HepG2 (cell line): ENCODE data around the gene PPARA. TPM values are rescaled to one million over a fixed set of nuclear protein-coding genes. Genes with fewer than 3 reads are reported as not detected.

ENCODE experiments used
- ELF4 ChIP-seq: sonication (generic); formaldehyde crosslinking; IDR thresholded peaks from 2 replicates; pipeline ENCODE4 v1.5.0; 2020; ENCODE audit warnings: missing genetic modification reagents, mild to moderate bottlenecking, moderate library complexity, borderline replicate concordance
- EP300 ChIP-seq, 3 experiments: sonication (generic) in 1 of 3; formaldehyde crosslinking in 1 of 3; IDR thresholded peaks; 2 replicates each; pipeline versions ENCODE4 v1.5.1 to v1.6.1; 2011 to 2020; ENCODE audit warnings: low read depth in 2 of 3, low read length in 2 of 3, borderline replicate concordance in 1 of 3, improper control_type of control experiment in 1 of 3, mild to moderate bottlenecking in 1 of 3, missing genetic modification reagents in 1 of 3, moderate library complexity in 1 of 3
- GABPA ChIP-seq, 2 experiments: IDR thresholded peaks; 2 replicates each; pipeline ENCODE4 v1.6.1; 2011 to 2016; ENCODE audit warnings: low read depth in 2 of 2, low read length in 1 of 2, missing biosample characterization in 1 of 2, missing genetic modification characterization in 1 of 2
- HIVEP1 ChIP-seq: sonication (generic); formaldehyde crosslinking; IDR thresholded peaks from 2 replicates; pipeline ENCODE4 v1.4.0; 2020; ENCODE audit warnings: mild to moderate bottlenecking, missing genetic modification reagents
- KLF16 ChIP-seq, 2 experiments: sonication (generic) in 1 of 2; formaldehyde crosslinking in 1 of 2; IDR thresholded peaks; 2 replicates each; pipeline versions ENCODE4 v1.6.1 to v1.8.0; 2016 to 2023; ENCODE audit warnings: missing genetic modification reagents in 2 of 2, missing compliant biosample characterization in 1 of 2
- MTA1 ChIP-seq: sonication (generic); formaldehyde crosslinking; IDR thresholded peaks from 2 replicates; pipeline ENCODE4 v1.4.0; 2020; ENCODE audit warnings: missing genetic modification reagents, mild to moderate bottlenecking, borderline replicate concordance
- NR2F2 ChIP-seq: IDR thresholded peaks from 2 replicates; pipeline ENCODE4 v1.6.1; 2012; ENCODE audit warnings: low read depth, inconsistent platforms, borderline replicate concordance
- RNF2 ChIP-seq: fragments of 450-650 bp; conservative IDR thresholded peaks from 2 replicates; pipeline ENCODE4 v1.6.1; 2016; ENCODE audit warnings: low read depth
- SOX6 ChIP-seq, 2 experiments: fragments of 450-650 bp in 1 of 2; sonication (generic) in 1 of 2; formaldehyde crosslinking in 1 of 2; IDR thresholded peaks; 2 replicates each; pipeline versions ENCODE4 v1.4.0 to v1.6.1; 2017 to 2020; ENCODE audit warnings: antibody characterized with exemption in 1 of 2, mild to moderate bottlenecking in 1 of 2, missing genetic modification reagents in 1 of 2
- SP5 ChIP-seq: IDR thresholded peaks from 2 replicates; pipeline ENCODE4 v1.6.1; 2016; ENCODE audit warnings: low read depth, borderline replicate concordance
- TARDBP ChIP-seq: sonication (generic); formaldehyde crosslinking; IDR thresholded peaks from 2 replicates; pipeline ENCODE4 v1.8.0; 2022; ENCODE audit warnings: mild to moderate bottlenecking, missing genetic modification reagents
- YEATS4 ChIP-seq: sonication (generic); formaldehyde crosslinking; IDR thresholded peaks from 2 replicates; pipeline ENCODE4 v1.4.0; 2020; ENCODE audit warnings: missing genetic modification reagents, borderline replicate concordance
- ZBTB1 ChIP-seq: sonication (generic); formaldehyde crosslinking; IDR thresholded peaks from 2 replicates; pipeline ENCODE4 v1.4.0; 2020; ENCODE audit warnings: missing genetic modification reagents, borderline replicate concordance
- ZNF230 ChIP-seq: sonication (generic); formaldehyde crosslinking; IDR thresholded peaks from 2 replicates; pipeline ENCODE4 v1.4.0; 2020; ENCODE audit warnings: mild to moderate bottlenecking, missing genetic modification reagents
- ZNF432 ChIP-seq: sonication (generic); formaldehyde crosslinking; IDR thresholded peaks from 2 replicates; pipeline ENCODE4 v1.5.0; 2020; ENCODE audit warnings: missing genetic modification reagents, mild to moderate bottlenecking, borderline replicate concordance
- ZNF44 ChIP-seq: sonication (generic); formaldehyde crosslinking; IDR thresholded peaks from 2 replicates; pipeline ENCODE4 v1.5.1; 2020; ENCODE audit warnings: mild to moderate bottlenecking, missing genetic modification reagents
- ZNF530 ChIP-seq: sonication (generic); formaldehyde crosslinking; IDR thresholded peaks from 2 replicates; pipeline ENCODE4 v1.5.0; 2020; ENCODE audit warnings: low read depth, mild to moderate bottlenecking, missing genetic modification reagents
- polyA plus RNA-seq, 8 experiments: library from polyadenylated mRNA; depleted of rRNA in 3 of 8; stranded (reverse) in 7 of 8; unstranded in 1 of 8; fragments of >200 nt; fragmentation: Illumina TruSeq in 4 of 8; extraction: Trizol in 4 of 8; gene quantifications; 2 replicates each; pipeline versions ENCODE4 v1.2.1 to v1.2.3, GENCODE V29; 2011 to 2016; ENCODE audit warnings: low read depth in 4 of 8, missing spikeins in 1 of 8, mixed read lengths in 1 of 8; ENCODE audit not compliant: insufficient read depth in 1 of 8
- total RNA-seq, 5 experiments: library from RNA; depleted of rRNA; stranded (reverse); fragments of >200 nt; fragmentation: Illumina TruSeq; extraction: Trizol; gene quantifications; 2 replicates each; pipeline ENCODE4 v1.2.3, GENCODE V29; 2016; ENCODE audit warnings: low read depth in 1 of 5
- TF ChIP-seq, protein P1 (sequence below): sonication (generic); formaldehyde crosslinking; IDR thresholded peaks from 2 replicates; pipeline ENCODE4 v1.4.0; 2020; ENCODE audit warnings: missing genetic modification reagents
- TF ChIP-seq, protein P2 (sequence below): sonication (generic); formaldehyde crosslinking; IDR thresholded peaks from 2 replicates; pipeline ENCODE4 v1.4.0; 2020; ENCODE audit warnings: mild to moderate bottlenecking, missing genetic modification reagents
- TF ChIP-seq, protein P3 (sequence below): sonication (generic); formaldehyde crosslinking; IDR thresholded peaks from 2 replicates; pipeline ENCODE4 v1.9.0; 2021; ENCODE audit warnings: missing genetic modification reagents, borderline replicate concordance

PPARA gene
- total and polyA plus RNA-seq, 2 of the 13 experiments (the other 11 are each of a cell fraction or from before 2014, with no cell fraction given): 18.2 to 24.7 TPM

DNA sequence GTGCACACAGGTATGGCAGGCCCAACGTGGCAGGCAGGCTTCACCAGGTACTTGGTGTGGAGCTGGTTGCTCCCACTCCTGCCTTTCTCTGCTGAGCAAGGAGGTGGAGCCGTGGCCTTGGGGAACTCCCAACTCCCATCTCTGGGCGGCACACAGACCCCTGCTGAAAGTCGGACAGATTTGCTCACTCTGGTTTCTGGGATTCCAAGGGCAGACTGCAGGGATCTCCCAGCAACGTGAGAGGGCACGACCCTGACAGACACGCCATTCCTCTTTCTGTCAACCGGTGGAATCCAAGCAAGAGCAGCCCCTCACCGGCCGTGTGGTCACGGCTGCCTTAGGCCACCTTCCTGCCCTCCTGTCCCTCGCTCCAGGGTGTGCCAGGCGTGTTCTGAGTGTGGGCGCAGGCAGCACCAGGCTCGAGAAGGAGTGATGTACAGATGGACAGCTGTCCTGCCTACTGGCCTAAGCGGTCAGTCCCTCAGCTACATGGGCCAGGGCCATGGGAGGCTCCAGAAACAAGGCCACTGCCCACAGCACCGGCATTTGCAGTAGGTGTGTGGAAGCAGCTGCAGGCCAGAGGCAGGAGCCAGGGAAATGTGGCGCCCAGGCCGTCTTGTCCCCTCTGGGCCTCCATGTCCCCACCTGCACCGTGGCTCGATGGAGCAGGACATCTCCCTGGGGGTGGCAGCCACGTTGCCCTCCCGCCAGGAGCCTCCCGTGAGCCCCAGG, 13.7 kb upstream of the PPARA start (continued):
- TF ChIP-seq, protein P1, sequence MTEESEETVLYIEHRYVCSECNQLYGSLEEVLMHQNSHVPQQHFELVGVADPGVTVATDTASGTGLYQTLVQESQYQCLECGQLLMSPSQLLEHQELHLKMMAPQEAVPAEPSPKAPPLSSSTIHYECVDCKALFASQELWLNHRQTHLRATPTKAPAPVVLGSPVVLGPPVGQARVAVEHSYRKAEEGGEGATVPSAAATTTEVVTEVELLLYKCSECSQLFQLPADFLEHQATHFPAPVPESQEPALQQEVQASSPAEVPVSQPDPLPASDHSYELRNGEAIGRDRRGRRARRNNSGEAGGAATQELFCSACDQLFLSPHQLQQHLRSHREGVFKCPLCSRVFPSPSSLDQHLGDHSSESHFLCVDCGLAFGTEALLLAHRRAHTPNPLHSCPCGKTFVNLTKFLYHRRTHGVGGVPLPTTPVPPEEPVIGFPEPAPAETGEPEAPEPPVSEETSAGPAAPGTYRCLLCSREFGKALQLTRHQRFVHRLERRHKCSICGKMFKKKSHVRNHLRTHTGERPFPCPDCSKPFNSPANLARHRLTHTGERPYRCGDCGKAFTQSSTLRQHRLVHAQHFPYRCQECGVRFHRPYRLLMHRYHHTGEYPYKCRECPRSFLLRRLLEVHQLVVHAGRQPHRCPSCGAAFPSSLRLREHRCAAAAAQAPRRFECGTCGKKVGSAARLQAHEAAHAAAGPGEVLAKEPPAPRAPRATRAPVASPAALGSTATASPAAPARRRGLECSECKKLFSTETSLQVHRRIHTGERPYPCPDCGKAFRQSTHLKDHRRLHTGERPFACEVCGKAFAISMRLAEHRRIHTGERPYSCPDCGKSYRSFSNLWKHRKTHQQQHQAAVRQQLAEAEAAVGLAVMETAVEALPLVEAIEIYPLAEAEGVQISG (CRISPR knock-in tag): no peak
- TF ChIP-seq SP5 (CRISPR knock-in tag): no peak
- no peak for TF ChIP-seq EP300 (IDR thresholded peaks at IDR 0.05; ENCODE audit: low read depth in 2 of 2, low read length in 2 of 2)
- TF ChIP-seq EP300 (CRISPR knock-in tag; IDR thresholded peaks at IDR 0.05; ENCODE audit: borderline replicate concordance): 0 out of 2 replicates have a peak, but pooled peaks have one; percentile 15
- TF ChIP-seq, protein P2, sequence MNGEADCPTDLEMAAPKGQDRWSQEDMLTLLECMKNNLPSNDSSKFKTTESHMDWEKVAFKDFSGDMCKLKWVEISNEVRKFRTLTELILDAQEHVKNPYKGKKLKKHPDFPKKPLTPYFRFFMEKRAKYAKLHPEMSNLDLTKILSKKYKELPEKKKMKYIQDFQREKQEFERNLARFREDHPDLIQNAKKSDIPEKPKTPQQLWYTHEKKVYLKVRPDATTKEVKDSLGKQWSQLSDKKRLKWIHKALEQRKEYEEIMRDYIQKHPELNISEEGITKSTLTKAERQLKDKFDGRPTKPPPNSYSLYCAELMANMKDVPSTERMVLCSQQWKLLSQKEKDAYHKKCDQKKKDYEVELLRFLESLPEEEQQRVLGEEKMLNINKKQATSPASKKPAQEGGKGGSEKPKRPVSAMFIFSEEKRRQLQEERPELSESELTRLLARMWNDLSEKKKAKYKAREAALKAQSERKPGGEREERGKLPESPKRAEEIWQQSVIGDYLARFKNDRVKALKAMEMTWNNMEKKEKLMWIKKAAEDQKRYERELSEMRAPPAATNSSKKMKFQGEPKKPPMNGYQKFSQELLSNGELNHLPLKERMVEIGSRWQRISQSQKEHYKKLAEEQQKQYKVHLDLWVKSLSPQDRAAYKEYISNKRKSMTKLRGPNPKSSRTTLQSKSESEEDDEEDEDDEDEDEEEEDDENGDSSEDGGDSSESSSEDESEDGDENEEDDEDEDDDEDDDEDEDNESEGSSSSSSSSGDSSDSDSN (CRISPR knock-in tag): peak; percentile 19; the same call in 1 of the 2 replicates
- no peak for TF ChIP-seq ZNF44 (CRISPR knock-in tag)
- TF ChIP-seq ZNF530 (CRISPR knock-in tag): no peak
- no peak for TF ChIP-seq ZBTB1 (CRISPR knock-in tag)
- no peak for TF ChIP-seq RNF2
- TF ChIP-seq, protein P3, sequence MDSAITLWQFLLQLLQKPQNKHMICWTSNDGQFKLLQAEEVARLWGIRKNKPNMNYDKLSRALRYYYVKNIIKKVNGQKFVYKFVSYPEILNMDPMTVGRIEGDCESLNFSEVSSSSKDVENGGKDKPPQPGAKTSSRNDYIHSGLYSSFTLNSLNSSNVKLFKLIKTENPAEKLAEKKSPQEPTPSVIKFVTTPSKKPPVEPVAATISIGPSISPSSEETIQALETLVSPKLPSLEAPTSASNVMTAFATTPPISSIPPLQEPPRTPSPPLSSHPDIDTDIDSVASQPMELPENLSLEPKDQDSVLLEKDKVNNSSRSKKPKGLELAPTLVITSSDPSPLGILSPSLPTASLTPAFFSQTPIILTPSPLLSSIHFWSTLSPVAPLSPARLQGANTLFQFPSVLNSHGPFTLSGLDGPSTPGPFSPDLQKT: no peak
- TF ChIP-seq TARDBP (CRISPR knock-in tag): no peak
- TF ChIP-seq SOX6 (IDR thresholded peaks at IDR 0.05): no peak
- TF ChIP-seq SOX6 (CRISPR knock-in tag; IDR thresholded peaks at IDR 0.05): 0 out of 2 replicates have a peak, but pooled peaks have one; percentile 31
- TF ChIP-seq ZNF230 (CRISPR knock-in tag): no peak
- TF ChIP-seq NR2F2: no peak
- peak; percentile 25; the same call in 1 of the 2 replicates for TF ChIP-seq MTA1 (CRISPR knock-in tag)
- TF ChIP-seq KLF16 (CRISPR knock-in tag; IDR thresholded peaks at IDR 0.05): no peak
- TF ChIP-seq YEATS4 (CRISPR knock-in tag): no peak
- no peak for TF ChIP-seq GABPA (IDR thresholded peaks at IDR 0.05; ENCODE audit: low read depth, low read length)
- no peak for TF ChIP-seq GABPA (CRISPR knock-in tag; IDR thresholded peaks at IDR 0.05; ENCODE audit: low read depth)
- no peak for TF ChIP-seq ELF4 (CRISPR knock-in tag)
- 0 out of 2 replicates have a peak, but pooled peaks have one; percentile 45 for TF ChIP-seq HIVEP1
- TF ChIP-seq ZNF432 (CRISPR knock-in tag): no peak
